ENCODE data around the gene DENND1B. TPM values are rescaled to one million over a fixed set of nuclear protein-coding genes. Genes with fewer than 3 reads are reported as not detected.

Gene DENND1B
- total RNA-seq, 4 donors from 2014 or later: 9.0 to 40.2 (median 10.8) TPM

DNA sequence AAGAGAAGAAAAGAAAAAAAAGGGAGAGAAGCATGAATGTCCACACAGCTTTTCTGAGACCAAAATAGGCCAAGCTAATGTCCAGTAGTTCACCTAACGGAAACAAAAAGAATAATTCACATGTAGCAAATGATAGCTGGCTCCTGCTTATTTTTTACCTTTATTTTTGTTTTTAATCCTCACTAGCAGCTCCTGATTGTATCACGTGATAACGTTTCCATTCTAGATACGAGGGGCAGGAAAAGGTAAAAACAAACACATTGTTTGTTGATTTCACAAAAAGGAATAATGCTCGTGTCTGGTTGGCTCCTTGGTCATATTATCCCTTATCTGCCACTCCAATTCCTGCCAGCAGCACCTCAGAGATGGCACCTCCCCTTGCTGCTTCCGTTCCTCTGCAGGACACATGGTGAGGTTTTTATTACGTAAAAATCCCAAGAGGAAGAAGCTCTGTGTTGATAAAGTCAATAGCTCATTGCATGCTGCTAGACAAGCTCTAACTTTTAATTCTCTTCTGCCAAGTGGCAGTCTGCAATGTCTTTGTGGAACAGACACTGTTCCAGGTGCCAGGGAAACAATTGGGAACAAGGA is 305.6 kb downstream of the DENND1B start:
- no peak for DNase-seq (ENCODE audit: low spot score in 2 of 2)
- Histone ChIP-seq H3K27me3 (no peaks in the 10 kb centered on the region), H3K4me1 (peaks cover 0 to 5% (median 0%) of the 10 kb centered on the region in 4 donors), H3K27ac (no peak overlapping the region), H3K36me3 (no peaks in the 10 kb centered on the region), H3K4me3 (no peak overlapping the region), H3K9me3 (no peaks in the 10 kb centered on the region)
- TF ChIP-seq EP300 (IDR thresholded peaks at IDR 0.05) (no peak), POLR2A (IDR thresholded peaks at IDR 0.05) (no peak)
- TF ChIP-seq, protein P1, sequence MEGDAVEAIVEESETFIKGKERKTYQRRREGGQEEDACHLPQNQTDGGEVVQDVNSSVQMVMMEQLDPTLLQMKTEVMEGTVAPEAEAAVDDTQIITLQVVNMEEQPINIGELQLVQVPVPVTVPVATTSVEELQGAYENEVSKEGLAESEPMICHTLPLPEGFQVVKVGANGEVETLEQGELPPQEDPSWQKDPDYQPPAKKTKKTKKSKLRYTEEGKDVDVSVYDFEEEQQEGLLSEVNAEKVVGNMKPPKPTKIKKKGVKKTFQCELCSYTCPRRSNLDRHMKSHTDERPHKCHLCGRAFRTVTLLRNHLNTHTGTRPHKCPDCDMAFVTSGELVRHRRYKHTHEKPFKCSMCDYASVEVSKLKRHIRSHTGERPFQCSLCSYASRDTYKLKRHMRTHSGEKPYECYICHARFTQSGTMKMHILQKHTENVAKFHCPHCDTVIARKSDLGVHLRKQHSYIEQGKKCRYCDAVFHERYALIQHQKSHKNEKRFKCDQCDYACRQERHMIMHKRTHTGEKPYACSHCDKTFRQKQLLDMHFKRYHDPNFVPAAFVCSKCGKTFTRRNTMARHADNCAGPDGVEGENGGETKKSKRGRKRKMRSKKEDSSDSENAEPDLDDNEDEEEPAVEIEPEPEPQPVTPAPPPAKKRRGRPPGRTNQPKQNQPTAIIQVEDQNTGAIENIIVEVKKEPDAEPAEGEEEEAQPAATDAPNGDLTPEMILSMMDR (IDR thresholded peaks at IDR 0.05): no peak
- 58 to 62% methylated on average over 7 of the region's 7 CpGs for whole genome bisulfite sequencing, 2 donors

- Histone ChIP-seq H3K4me1 (peaks cover 0 to 10% (median 0%) of the 10 kb centered on the region in 4 donors), H3K36me3 (no peaks in the 10 kb centered on the region), H3K27me3 (no peaks in the 10 kb centered on the region), H3K9me3 (no peaks in the 10 kb centered on the region), H3K4me3 (no peak overlapping the region), H3K27ac (no peak overlapping the region)
- 81 to 83% methylated on average over 9 of the region's 9 CpGs for WGBS, 2 donors
- TF ChIP-seq EP300 (IDR thresholded peaks at IDR 0.05) (no peak), POLR2A (IDR thresholded peaks at IDR 0.05) (no peak)
- TF ChIP-seq, protein P1 (IDR thresholded peaks at IDR 0.05): no peak
- no peak for DNase-seq (ENCODE audit: low spot score in 2 of 2)
These were observed 306.6 kb downstream of the DENND1B start for GRCh38 chr1:197468543-197469175.

DNA sequence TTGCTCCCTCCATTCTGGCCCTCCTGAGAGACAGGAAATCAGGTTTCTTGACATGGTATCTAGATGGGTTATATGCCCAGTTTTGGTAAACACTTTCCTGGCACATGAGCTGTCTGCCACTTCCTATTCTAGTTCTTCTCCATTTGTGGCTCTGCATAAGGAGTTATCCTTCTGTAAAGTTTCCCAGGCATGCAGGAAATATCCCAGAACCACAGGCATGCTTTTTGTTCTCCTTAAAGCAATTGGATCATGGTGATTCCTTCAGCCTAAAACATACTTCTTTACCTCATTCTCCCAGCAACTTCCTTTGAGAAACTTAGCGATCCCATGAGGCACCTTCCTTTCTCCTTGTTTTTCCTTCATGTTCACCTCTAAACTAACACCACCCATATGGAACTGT is 307.4 kb downstream of the DENND1B start:
- 93 to 100% methylated on average over 1 of the region's 1 CpG for WGBS, 2 donors
- Histone ChIP-seq H3K9me3 (no peaks in the 10 kb centered on the region), H3K4me3 (no peak overlapping the region), H3K27me3 (no peaks in the 10 kb centered on the region), H3K4me1 (peaks cover 0 to 15% (median 0%) of the 10 kb centered on the region in 4 donors), H3K36me3 (no peaks in the 10 kb centered on the region), H3K27ac (no peak overlapping the region)
- DNase-seq (ENCODE audit: low spot score in 2 of 2): no peak
- TF ChIP-seq EP300 (IDR thresholded peaks at IDR 0.05): no peak
- TF ChIP-seq, protein P1 (IDR thresholded peaks at IDR 0.05): no peak
- no peak for TF ChIP-seq POLR2A (IDR thresholded peaks at IDR 0.05)

- no peak overlapping the region for H3K4me3 ChIP-seq
- TF ChIP-seq EP300 (IDR thresholded peaks at IDR 0.05) (no peak), POLR2A (IDR thresholded peaks at IDR 0.05) (no peak)
- TF ChIP-seq, protein P1 (IDR thresholded peaks at IDR 0.05): no peak
- no peaks in the 10 kb centered on the region for H3K36me3 ChIP-seq
- H3K4me1 ChIP-seq: peaks cover 0 to 15% (median 0%) of the 10 kb centered on the region in 4 donors
- no peaks in the 10 kb centered on the region for H3K9me3 ChIP-seq
- H3K27me3 ChIP-seq: no peaks in the 10 kb centered on the region
- no peak for DNase-seq (ENCODE audit: low spot score in 2 of 2)
- whole genome bisulfite sequencing, 2 donors: 68 to 76% methylated on average over 3 of the region's 3 CpGs
- H3K27ac ChIP-seq: no peak overlapping the region
These were observed 308.5 kb downstream of the DENND1B start for GRCh38 chr1:197466813-197467212.

DNA sequence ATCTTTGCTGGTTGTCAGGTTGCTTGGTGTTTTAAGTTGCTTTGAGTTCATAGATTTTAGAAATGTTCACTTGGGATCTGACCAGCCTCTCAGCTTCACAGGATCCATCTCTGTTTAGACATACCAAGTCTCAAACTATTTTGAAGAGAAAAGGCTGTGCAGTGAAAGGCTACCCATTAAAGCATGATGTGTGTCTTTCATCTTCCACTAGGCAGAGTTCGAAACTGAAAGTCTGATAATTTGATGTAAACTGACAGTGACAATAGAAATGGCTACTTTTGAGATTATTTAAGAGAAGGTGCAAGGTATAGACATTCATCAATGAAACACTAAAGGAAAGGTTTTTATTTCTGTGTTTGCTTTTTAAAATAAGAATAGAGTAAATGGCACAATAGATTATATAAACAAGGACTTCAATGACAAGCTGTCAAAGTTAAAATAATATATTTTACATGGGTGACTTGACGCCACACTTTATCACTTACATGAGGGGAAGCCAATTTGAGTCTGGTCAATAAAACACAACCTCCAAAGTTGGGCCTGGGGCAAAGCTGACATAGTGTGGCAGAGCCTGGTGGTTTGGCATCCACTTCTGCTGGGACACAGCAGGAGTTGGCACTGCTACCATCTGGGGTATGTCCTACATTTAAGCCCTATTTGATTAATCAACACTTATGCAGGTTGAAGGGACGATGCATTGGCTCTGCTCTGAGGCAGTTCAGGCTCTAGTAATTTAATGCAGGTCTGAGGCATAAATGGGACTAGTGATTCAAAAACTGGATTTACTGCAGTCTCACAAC is 309.6 kb downstream of the DENND1B start:
- no peaks in the 10 kb centered on the region for H3K9me3 ChIP-seq
- H3K27me3 ChIP-seq: no peaks in the 10 kb centered on the region
- DNase-seq (ENCODE audit: low spot score in 2 of 2): no peak
- peaks cover 0 to 10% (median 0%) of the 10 kb centered on the region in 4 donors for H3K4me1 ChIP-seq
- WGBS, 2 donors: 93 to 97% methylated on average over 3 of the region's 3 CpGs
- no peak overlapping the region for H3K27ac ChIP-seq
- H3K36me3 ChIP-seq: no peaks in the 10 kb centered on the region
- no peak for TF ChIP-seq EP300 (IDR thresholded peaks at IDR 0.05)
- no peak for TF ChIP-seq POLR2A (IDR thresholded peaks at IDR 0.05)
- TF ChIP-seq, protein P1 (IDR thresholded peaks at IDR 0.05): no peak
- no peak overlapping the region for H3K4me3 ChIP-seq
